GM21619 (cell line): ENCODE measurements around the gene TMEM129.
"Not testable (repeated sequence)": the region's sequence is repeated elsewhere in the genome, so short reads cannot be mapped to it uniquely, and the experiment has no call there.

Experiments used
- ATAC-seq: cut with Tn5 transposase; IDR thresholded peaks from one replicate; pipeline ENCODE4 v1.9.1; 2021; ENCODE audit not compliant: unreplicated experiment

TMEM129 gene

DNA sequence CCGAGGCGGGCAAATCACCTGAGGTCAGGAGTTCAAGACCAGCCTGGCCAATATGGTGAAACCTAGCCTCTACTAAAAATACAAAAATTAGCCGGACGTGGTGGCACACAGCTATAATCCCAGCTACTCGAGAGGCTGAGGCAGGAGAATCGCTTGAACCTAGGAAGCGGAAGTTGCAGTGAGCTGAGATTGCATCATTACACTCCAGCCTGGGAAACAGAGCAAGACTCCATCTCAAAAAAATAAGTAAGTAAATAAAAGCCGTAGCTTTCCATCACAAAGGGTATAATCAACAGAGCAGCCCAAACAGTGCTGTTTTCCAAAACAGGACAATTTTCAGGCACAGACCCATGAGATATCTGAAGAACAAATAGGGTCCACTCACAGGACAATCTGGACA, 19.5 kb downstream of the TMEM129 start:
- not testable (repeated sequence) for ATAC-seq

GRCh38 chr4:1695913-1696312, 25.2 kb downstream of the TMEM129 start:
- no peak for ATAC-seq

DNA sequence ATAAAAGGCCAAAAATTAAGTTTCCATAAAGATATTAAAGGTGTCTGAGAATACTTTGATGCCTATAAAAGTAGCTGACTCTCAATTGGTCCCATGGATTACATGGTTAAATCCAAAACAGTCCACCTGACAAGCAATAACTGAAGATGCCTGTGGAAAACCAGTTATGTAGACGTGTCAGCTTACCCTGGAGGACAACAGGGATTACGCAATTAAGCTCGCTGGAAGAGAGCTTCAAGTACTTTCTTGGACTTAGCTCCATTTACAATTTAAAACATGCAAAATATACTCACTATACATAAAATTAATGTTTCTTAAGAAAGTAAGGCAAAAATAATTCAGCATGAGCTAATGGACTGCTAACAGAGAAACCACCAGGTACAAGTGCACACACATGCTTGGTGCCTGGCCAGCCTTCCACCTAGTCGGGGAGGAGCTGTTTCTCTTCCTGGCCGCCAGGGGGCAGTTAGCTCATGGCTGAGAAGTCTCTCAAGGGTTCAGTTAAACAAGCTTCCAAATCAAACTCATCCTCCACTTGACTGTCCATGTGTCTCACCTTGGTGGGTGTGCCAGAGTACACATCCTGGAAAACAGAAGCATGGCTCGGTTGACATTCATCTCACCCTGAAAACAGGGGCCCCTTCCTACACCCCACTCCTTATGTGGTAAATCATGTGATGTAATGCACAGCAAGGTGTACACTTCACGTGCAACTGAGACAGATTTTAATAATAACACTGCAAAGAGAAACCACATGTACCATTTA, 27.8 kb downstream of the TMEM129 start:
- peak; percentile 72 for ATAC-seq

DNA sequence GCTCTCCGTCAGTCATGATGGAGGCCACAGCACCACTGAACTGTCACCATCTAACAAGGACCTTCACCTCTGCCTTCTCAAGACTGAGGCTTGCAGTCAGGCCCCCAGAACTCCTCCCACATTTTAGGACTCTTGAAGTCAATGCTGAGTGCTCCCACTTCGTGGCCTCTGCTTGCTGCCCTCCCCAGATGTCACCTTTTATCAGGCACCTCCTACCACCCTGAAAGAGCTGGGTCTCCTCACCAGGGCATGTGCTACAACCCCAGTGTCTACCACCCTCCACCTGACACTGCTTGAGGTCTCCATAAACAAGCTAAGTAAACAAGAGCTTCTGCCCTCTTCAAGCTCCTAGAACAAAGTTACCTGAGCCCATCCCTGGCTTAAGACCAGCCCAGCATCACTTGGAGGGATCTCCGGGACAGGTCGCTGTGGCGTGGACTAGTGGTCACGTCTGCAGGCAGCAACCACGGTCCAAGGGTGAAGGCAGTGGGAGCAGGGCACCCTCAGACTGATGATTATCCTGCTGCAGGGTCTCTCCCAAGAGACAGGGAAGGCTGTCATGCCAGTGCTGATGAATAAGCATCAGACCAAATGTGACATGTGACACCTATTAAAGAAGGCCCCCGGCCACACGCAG, 29.3 kb downstream of the TMEM129 start:
- no peak for ATAC-seq

DNA sequence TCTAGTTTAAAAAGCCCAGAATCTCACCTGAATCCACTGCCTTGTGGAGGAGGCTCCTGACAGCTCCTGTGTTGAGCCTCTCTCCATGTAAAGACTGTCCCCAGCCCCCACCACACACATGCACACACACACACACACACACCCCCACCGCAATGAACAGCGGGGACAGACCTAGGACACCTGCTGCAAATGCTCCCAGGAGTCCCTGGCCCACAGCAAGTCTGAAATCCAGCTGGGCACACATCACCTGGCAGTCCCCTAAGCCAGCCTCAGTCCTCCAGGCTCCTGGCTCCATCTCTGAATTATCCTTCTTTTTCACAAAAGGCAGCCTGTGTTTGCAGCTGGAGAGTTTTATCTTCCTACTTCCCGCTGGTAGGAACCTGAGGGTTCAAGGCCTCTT, 30.4 kb downstream of the TMEM129 start:
- no peak for ATAC-seq

DNA sequence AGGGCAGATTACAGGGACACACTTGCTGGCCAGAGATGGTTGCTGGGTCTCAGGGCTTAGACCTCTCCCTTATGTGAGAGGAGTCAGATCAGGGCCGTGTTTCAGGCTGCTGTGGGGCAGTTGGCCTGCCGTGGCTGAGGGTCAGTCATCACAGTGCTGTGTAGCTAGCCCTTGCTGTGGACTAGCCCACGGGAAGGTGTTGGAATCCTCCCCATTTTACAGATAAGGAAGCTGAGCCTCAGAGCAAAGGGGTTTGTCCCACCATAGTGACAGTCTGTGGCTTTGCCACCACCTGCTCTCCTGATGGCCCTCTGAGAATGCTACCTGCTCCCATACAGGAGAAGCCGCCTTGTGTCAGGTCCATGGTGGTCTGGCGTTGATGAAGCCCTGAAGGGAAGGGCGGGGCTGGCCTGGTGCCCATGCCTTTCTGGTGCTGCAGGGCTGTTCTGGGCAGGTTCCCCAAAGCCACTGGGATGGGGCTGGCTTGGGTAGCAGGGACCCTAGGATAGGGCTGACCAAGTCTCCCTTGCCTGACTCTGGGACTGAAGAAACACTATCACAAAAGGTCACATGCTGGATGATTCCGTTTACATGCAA, 34.6 kb downstream of the TMEM129 start:
- no peak for ATAC-seq

DNA sequence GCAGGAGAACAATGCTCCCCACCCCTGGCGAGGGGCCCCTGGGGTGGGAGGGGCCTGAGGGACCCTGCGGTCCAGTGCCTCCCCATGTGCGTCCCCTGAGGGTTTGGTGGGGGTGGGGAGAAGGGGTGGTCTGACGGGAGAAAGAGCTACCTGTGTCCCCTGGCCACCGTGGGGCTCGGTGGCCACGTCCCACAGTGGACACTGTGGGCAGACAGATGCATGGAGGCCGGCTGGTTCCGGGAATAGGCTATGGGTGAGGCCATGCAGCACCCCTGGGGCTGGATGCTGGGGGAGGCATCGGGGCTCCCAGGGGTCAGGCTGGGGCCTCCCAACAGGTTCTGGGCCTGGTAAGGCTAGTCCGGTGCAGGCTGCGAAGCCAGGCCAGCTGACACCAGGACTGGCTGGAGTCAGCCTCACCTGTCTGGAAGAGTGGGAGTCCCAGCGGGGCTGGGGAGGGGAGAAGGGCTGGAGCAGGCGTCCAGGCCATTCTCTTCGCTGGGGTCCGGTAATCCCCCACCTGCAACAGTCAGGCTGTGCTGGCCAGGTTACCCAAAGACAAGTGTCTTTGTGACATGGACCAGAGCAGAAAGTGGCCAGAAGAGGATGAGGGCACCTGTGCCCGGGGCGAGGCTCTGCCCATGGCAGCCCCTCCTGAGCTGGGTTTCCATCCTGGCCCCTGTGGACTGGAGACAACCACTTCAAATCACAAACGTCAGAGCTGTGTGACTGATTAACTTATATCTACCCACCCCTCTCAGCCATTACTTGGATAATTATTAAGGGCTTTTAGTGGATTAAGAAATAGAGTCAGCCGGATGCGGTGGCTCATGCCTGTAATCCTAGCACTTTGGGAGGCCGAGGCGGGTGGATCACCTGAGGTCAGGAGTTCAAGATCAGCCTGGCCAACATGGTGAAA, 35.6 kb downstream of the TMEM129 start:
- ATAC-seq = no peak

DNA sequence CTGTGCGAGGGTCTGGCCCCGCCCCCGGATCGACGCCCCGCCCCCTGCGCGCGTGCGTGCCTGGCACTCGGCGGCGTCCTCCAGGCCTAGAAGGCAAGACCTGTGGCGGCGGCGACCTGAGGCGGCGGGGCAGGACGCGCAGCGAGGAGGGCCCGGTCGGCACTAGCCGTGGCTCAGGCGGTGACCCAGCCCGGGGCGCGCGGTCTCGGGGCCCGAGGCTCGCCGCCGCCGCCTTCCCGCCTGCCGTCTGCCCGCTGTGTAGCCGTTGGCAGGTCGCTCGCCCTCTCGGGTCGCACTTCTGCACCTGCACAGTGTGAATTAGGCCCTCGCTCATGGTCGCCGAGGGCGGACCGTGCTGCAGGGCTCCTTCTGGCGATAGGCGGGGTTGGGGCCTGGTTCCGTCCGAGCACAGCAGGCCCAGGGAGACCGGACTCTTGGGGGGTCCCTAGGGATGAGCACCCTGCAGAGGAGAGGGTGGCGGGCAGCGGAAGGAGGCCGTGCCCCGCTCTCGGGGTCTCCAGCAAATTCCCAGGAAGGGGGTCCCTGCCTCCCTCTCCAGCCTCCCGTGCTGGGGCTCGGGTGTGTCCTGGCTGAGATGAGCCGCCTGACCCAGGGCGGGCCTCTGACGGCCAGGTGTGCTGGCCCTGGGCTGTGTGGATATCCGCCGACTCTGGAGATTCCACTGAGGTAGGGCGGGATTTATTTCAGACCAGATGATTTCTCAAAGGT, 36.5 kb downstream of the TMEM129 start:
- ATAC-seq = peak; percentile 2

DNA sequence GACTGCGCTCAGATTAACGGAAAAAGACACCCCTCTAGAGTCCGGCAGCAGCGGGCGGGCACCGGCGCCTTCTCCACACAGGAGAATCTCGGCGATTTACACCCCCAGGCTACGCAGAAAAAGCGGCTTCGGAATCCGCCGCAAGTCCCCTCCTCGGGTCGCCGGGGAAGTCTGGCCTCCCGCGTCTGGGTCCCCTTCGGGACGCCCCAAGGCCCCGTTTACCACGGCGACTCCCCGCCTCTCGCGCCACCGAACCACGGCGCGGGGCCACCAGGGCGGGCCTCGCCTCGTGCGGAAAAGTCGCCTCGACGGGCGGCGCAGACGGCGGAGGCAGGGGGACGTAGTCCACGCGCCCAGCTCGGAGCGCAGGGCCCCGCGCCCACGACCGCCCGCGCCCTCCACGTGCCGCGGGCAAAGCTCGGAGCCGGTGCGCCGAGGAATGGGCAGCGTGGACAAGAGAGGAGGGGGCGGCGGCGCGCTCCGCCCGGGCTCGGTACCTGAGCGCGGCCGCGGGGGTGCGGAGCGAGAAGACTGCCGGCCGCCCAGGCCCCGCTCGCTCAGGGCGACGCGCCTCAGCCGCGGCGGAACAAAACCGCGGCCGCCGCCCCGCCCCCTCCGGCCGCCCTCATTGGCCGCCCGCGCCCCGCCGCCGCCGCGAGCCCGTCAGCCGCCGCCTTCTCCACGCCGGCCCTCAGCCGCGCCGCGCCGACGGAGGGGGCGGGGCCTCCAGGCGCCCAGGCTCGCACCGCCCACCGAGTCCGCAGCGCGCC, 37.2 kb downstream of the TMEM129 start, which contains the start of gene FAM53A:
FAM53A (minus strand) TSS at position 578 of the 770 bp plus-strand sequence. CDS start 15,572 bp downstream, outside the sequence.
- peak; percentile 76 for ATAC-seq

GRCh38 chr4:1683261-1683735, 37.8 kb downstream of the TMEM129 start:
- no peak for ATAC-seq

GRCh38 chr4:1682860-1683259, 38.3 kb downstream of the TMEM129 start:
- no peak for ATAC-seq

GRCh38 chr4:1678244-1678643, 42.9 kb downstream of the TMEM129 start:
- ATAC-seq = no peak

- ATAC-seq = no peak
Measured at GRCh38 chr4:1676605-1677525, 44.3 kb downstream of the TMEM129 start.

- ATAC-seq = no peak
Measured at GRCh38 chr4:1675802-1676137, 45.4 kb downstream of the TMEM129 start.

DNA sequence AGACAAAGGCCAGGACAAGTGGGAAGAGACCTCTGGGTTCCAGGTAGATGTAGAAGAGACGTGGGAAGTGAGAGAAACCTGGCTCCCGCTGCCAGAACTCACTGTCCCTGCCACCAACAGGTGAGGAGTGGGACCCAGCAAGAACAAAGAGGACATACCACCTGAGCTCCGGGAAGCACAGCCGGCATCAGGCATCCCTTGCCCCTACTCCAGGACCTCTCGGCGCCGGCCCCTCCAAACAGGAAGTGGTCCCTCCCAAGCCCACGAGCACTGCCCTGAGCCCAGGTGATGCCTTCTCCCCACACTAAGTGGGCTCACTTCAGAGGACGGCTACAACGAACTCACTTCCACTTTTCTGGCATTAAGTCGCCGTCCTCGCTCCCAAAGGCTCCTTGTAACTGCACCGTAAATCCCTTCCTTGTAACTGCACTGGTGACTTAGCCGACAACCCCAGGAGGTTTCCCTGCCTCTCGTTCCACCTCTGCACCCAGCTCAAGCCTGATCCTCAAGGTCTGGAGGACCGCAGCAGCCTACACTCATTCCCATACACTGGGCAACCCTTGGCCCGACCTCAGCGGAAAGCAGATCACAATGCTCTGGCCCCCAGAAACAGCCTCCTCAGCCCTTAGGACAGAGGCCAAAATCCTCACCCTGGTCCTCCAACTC, 45.9 kb downstream of the TMEM129 start:
- no peak for ATAC-seq

DNA sequence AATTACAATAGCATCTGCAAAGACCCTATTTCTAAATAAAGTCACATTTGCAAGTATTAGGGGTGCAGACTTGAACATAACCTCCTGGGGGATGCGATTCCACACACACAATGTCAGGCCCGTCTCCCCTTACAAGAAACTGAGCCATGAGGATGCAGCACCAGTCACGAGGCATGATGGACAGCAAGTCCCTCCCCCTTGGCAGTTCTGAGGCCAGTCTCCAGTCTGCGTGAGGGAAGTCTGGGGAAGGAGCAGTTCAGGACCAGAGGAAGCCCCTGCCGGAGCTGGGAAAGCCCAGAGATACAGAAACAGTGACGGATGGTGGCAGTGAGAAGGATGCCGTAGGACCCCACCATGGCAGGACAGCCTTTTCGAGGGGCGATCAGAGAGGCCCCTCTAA, 46.4 kb downstream of the TMEM129 start:
- no peak for ATAC-seq

GRCh38 chr4:1673671-1674070, 47.5 kb downstream of the TMEM129 start:
- no peak for ATAC-seq

DNA sequence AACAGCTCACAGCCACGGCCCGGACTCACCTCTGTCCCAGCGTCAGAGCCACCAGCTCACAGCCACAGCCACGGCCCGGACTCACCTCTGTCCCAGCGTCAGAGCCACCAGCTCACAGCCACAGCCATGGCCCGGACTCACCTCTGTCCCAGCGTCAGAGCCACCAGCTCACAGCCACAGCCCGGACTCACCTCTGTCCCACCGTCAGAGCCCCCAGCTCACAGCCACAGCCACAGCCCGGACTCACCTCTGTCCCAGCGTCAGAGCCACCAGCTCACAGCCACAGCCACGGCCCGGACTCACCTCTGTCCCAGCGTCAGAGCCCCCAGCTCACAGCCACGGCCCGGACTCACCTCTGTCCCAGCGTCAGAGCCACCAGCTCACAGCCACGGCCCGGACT, 50.1 kb downstream of the TMEM129 start:
- ATAC-seq = not testable (repeated sequence)
